Measurements from ENCODE around the gene RLN1. TPM values are rescaled to one million over a fixed set of nuclear protein-coding genes. Genes with fewer than 3 reads are reported as not detected.
"Not testable (repeated sequence)": the region's sequence is repeated elsewhere in the genome, so short reads cannot be mapped to it uniquely, and the experiment has no call there.

Gene RLN1
- total RNA-seq: under 1 TPM in 1 of 2 donors, not detected in 1; 0.70 TPM
- long read RNA-seq: 0 reads

- peak in 1 of 2 donors; percentile 15 for DNase-seq
- intact Hi-C loops (cut with DNase I, micrococcal nuclease): not testable (repeated sequence)
- ATAC-seq: peak; percentile 100
These were observed at the start of gene RLN1 for GRCh38 chr9:5338992-5339981. RLN1 (minus strand) TSS chr9:5339876; CDS start chr9:5339746, 130 bp downstream.

GRCh38 chr9:5389109-5389732 is 49.5 kb upstream of the RLN1 start:
- DNase-seq (no peak), ATAC-seq (no peak)
- intact Hi-C loops (cut with DNase I, micrococcal nuclease): no loop called here

GRCh38 chr9:5388026-5388819 is 48.5 kb upstream of the RLN1 start:
- ATAC-seq (no peak), DNase-seq (no peak)
- intact Hi-C loops (cut with DNase I, micrococcal nuclease): no loop called here

- DNase-seq (no peak), ATAC-seq (no peak)
- intact Hi-C loops (cut with DNase I, micrococcal nuclease): no loop called here
These were observed 44.8 kb upstream of the RLN1 start for GRCh38 chr9:5384436-5384835.

GRCh38 chr9:5382479-5382878 is 42.8 kb upstream of the RLN1 start:
- no peak for ATAC-seq
- DNase-seq: no peak
- intact Hi-C loops (cut with DNase I, micrococcal nuclease): no loop called here

GRCh38 chr9:5375790-5376477 is 36.3 kb upstream of the RLN1 start:
- ATAC-seq (peak; percentile 90), DNase-seq (peak in 1 of 2 donors; percentile 13)
- intact Hi-C loops (cut with DNase I, micrococcal nuclease): no loop called here

GRCh38 chr9:5375091-5375490 is 35.4 kb upstream of the RLN1 start:
- ATAC-seq (peak; percentile 51), DNase-seq (no peak)
- intact Hi-C loops (cut with DNase I, micrococcal nuclease): no loop called here

GRCh38 chr9:5364294-5365024 is 24.8 kb upstream of the RLN1 start:
- intact Hi-C loops (cut with DNase I, micrococcal nuclease): no loop called here
- ATAC-seq (no peak), DNase-seq (no peak)

- DNase-seq (no peak), ATAC-seq (no peak)
- intact Hi-C loops (cut with DNase I, micrococcal nuclease): no loop called here
These were observed 21.8 kb upstream of the RLN1 start for GRCh38 chr9:5361326-5362010.

GRCh38 chr9:5360341-5360740 is 20.7 kb upstream of the RLN1 start:
- DNase-seq (no peak), ATAC-seq (no peak)
- intact Hi-C loops (cut with DNase I, micrococcal nuclease): no loop called here

GRCh38 chr9:5357431-5358105 is 17.9 kb upstream of the RLN1 start:
- DNase-seq (no peak), ATAC-seq (no peak)
- intact Hi-C loops (cut with DNase I, micrococcal nuclease): no loop called here

GRCh38 chr9:5355817-5356216 is 16.1 kb upstream of the RLN1 start:
- DNase-seq (no peak), ATAC-seq (no peak)
- intact Hi-C loops (cut with DNase I, micrococcal nuclease): no loop called here

- ATAC-seq: no peak
These were observed 15.6 kb upstream of the RLN1 start for GRCh38 chr9:5355226-5355625.

GRCh38 chr9:5354184-5354583 is 14.5 kb upstream of the RLN1 start:
- no peak for ATAC-seq
- intact Hi-C loops (cut with DNase I, micrococcal nuclease): no loop called here

More at GRCh38 chr9:5355226-5355625, 15.6 kb upstream of the RLN1 start:
- DNase-seq: no peak
- intact Hi-C loops (cut with DNase I, micrococcal nuclease): no loop called here

GRCh38 chr9:5352637-5353248 is 13.1 kb upstream of the RLN1 start:
- no peak for DNase-seq
- intact Hi-C loops (cut with DNase I, micrococcal nuclease): no loop called here
- ATAC-seq: no peak

More at GRCh38 chr9:5354184-5354583, 14.5 kb upstream of the RLN1 start:
- no peak for DNase-seq

- ATAC-seq: no peak
- intact Hi-C loops (cut with DNase I, micrococcal nuclease): no loop called here
- DNase-seq: no peak
These were observed 3.0 kb downstream of the RLN1 start for GRCh38 chr9:5336688-5337087.
